Ishikawa (cell line): ENCODE results near the gene PLEKHB1.

Experiments used
- CEBPB ChIP-seq: IDR thresholded peaks from 2 replicates; pipeline ENCODE4 v1.6.1; 2012
- CREB1 ChIP-seq: IDR thresholded peaks from 2 replicates; pipeline ENCODE4 v1.6.1; 2012; ENCODE audit warnings: low read depth
- EGR1 ChIP-seq: IDR thresholded peaks from 2 replicates; pipeline ENCODE4 v1.6.1; 2012
- EP300 ChIP-seq: IDR thresholded peaks from 2 replicates; pipeline ENCODE4 v1.6.1; 2012; ENCODE audit warnings: borderline replicate concordance
- FOXM1 ChIP-seq: IDR thresholded peaks from 2 replicates; pipeline ENCODE4 v1.6.1; 2012; ENCODE audit warnings: low read depth, borderline replicate concordance
- MAX ChIP-seq: IDR thresholded peaks from 2 replicates; pipeline ENCODE4 v1.6.1; 2012
- NFIC ChIP-seq: IDR thresholded peaks from 2 replicates; pipeline ENCODE4 v1.6.1; 2012
- RAD21 ChIP-seq: IDR thresholded peaks from 2 replicates; pipeline ENCODE4 v1.6.1; 2012; ENCODE audit warnings: low read depth
- TCF12 ChIP-seq: IDR thresholded peaks from 2 replicates; pipeline ENCODE4 v1.6.1; 2012; ENCODE audit warnings: low read depth
- YY1 ChIP-seq: IDR thresholded peaks from 2 replicates; pipeline ENCODE4 v1.6.1; 2012; ENCODE audit warnings: low read depth
- TF ChIP-seq, protein P1 (sequence below): IDR thresholded peaks from 2 replicates; pipeline ENCODE4 v1.6.1; 2012; ENCODE audit warnings: low read depth, mild to moderate bottlenecking

- TF ChIP-seq TCF12 (no peak), CREB1 (no peak), YY1 (no peak), EP300 (no peak), MAX (no peak), RAD21 (no peak), EGR1 (no peak), CEBPB (no peak), FOXM1 (no peak), NFIC (no peak)
- TF ChIP-seq, protein P1, sequence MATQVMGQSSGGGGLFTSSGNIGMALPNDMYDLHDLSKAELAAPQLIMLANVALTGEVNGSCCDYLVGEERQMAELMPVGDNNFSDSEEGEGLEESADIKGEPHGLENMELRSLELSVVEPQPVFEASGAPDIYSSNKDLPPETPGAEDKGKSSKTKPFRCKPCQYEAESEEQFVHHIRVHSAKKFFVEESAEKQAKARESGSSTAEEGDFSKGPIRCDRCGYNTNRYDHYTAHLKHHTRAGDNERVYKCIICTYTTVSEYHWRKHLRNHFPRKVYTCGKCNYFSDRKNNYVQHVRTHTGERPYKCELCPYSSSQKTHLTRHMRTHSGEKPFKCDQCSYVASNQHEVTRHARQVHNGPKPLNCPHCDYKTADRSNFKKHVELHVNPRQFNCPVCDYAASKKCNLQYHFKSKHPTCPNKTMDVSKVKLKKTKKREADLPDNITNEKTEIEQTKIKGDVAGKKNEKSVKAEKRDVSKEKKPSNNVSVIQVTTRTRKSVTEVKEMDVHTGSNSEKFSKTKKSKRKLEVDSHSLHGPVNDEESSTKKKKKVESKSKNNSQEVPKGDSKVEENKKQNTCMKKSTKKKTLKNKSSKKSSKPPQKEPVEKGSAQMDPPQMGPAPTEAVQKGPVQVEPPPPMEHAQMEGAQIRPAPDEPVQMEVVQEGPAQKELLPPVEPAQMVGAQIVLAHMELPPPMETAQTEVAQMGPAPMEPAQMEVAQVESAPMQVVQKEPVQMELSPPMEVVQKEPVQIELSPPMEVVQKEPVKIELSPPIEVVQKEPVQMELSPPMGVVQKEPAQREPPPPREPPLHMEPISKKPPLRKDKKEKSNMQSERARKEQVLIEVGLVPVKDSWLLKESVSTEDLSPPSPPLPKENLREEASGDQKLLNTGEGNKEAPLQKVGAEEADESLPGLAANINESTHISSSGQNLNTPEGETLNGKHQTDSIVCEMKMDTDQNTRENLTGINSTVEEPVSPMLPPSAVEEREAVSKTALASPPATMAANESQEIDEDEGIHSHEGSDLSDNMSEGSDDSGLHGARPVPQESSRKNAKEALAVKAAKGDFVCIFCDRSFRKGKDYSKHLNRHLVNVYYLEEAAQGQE: no peak
These were observed at the start of gene PLEKHB1 for GRCh38 chr11:73645972-73646631.
